K562 (cell line): ENCODE data around the gene MAST3. TPM values are rescaled to one million over a fixed set of nuclear protein-coding genes. Genes with fewer than 3 reads are reported as not detected.
A peak's percentile ranks its signal among the peaks of the same experiment; 100 is the strongest.

ENCODE experiments used
- ADNP ChIP-seq: fragments of 200-800 bp; sonication (Bioruptor generic); IDR thresholded peaks from 2 replicates; pipeline ENCODE4 v1.6.1; 2016; ENCODE audit warnings: missing genetic modification characterization, missing compliant biosample characterization
- DNMT1 ChIP-seq: fragments of 450-650 bp; IDR thresholded peaks from 2 replicates; pipeline ENCODE4 v1.6.1; 2016; ENCODE audit warnings: antibody characterized with exemption, mild to moderate bottlenecking
- ESRRB ChIP-seq: fragments of 250-450 bp; sonication (Bioruptor Pico); IDR thresholded peaks from 2 replicates; pipeline ENCODE4 v1.5.0; 2020; ENCODE audit warnings: mild to moderate bottlenecking, moderate library complexity, borderline replicate concordance
- GABPB1 ChIP-seq: sonication (generic); formaldehyde crosslinking; IDR thresholded peaks from 2 replicates; pipeline ENCODE4 v1.8.0; 2022; ENCODE audit warnings: mild to moderate bottlenecking, missing genetic modification reagents
- HES1 ChIP-seq: fragments of 450-650 bp; IDR thresholded peaks from 2 replicates; pipeline ENCODE4 v1.6.1; 2016; ENCODE audit warnings: low read depth, mild to moderate bottlenecking, moderate library complexity
- HLTF ChIP-seq: fragments of 450-650 bp; IDR thresholded peaks from 2 replicates; pipeline ENCODE4 v1.6.1; 2016
- HMG20B ChIP-seq: fragments of 250-450 bp; sonication (Bioruptor Pico); IDR thresholded peaks from 2 replicates; pipeline ENCODE4 v1.5.0; 2021; ENCODE audit warnings: mild to moderate bottlenecking
- HOXB6 ChIP-seq: fragments of 250-450 bp; sonication (Bioruptor Pico); IDR thresholded peaks from 2 replicates; pipeline ENCODE4 v1.5.1; 2022; ENCODE audit warnings: mild to moderate bottlenecking, borderline replicate concordance
- NBN ChIP-seq: fragments of 450-650 bp; IDR thresholded peaks from 2 replicates; pipeline ENCODE4 v1.6.1; 2016; ENCODE audit warnings: low read depth, mild to moderate bottlenecking
- NFE2L1 ChIP-seq: fragments of 450-650 bp; IDR thresholded peaks from 2 replicates; pipeline ENCODE4 v1.6.1; 2016; ENCODE audit warnings: missing genetic modification characterization, low read depth, mild to moderate bottlenecking, missing compliant biosample characterization, moderate library complexity, borderline replicate concordance
- NR2C1 ChIP-seq, 2 experiments: fragments of 450-650 bp; IDR thresholded peaks; 2 replicates each; pipeline ENCODE4 v1.6.1; 2017; ENCODE audit warnings: mild to moderate bottlenecking in 2 of 2, antibody characterized with exemption in 1 of 2, inconsistent platforms in 1 of 2, missing compliant biosample characterization in 1 of 2, missing genetic modification characterization in 1 of 2
- PML ChIP-seq: IDR thresholded peaks from 2 replicates; pipeline ENCODE4 v1.6.1; 2012; ENCODE audit warnings: low read length, inconsistent platforms
- SAFB ChIP-seq: fragments of 200-400 bp; formaldehyde crosslinking; IDR thresholded peaks from 2 replicates; pipeline ENCODE4 v1.6.1; 2017; ENCODE audit warnings: low read depth, low read length, borderline replicate concordance
- SMAD3 ChIP-seq: fragments of 450-650 bp; formaldehyde crosslinking; conservative IDR thresholded peaks from 2 replicates; pipeline ENCODE4 v1.4.0; 2020; ENCODE audit warnings: mild to moderate bottlenecking
- SMARCE1 ChIP-seq: fragments of 450-650 bp; IDR thresholded peaks from 2 replicates; pipeline ENCODE4 v1.7.1; 2016; ENCODE audit warnings: mild to moderate bottlenecking
- TCF3 ChIP-seq: sonication (generic); formaldehyde crosslinking; IDR thresholded peaks from 2 replicates; pipeline ENCODE4 v1.4.0; 2020; ENCODE audit warnings: mild to moderate bottlenecking, missing genetic modification reagents
- TGIF2 ChIP-seq: sonication (generic); formaldehyde crosslinking; IDR thresholded peaks from 2 replicates; pipeline ENCODE4 v1.8.1; 2022; ENCODE audit warnings: mild to moderate bottlenecking, missing genetic modification reagents, moderate library complexity
- ZBTB34 ChIP-seq: fragments of 250-450 bp; sonication (Bioruptor Pico); IDR thresholded peaks from 2 replicates; pipeline ENCODE4 v1.8.0; 2021; ENCODE audit warnings: mild to moderate bottlenecking, moderate library complexity
- ZC3H11A ChIP-seq: IDR thresholded peaks from 2 replicates; pipeline ENCODE4 v1.6.1; 2012; ENCODE audit warnings: low read depth, low read length, improper control_type of control experiment
- ZKSCAN8 ChIP-seq: fragments of 200-800 bp; sonication (Bioruptor generic); IDR thresholded peaks from 2 replicates; pipeline ENCODE4 v1.6.1; 2016; ENCODE audit warnings: missing genetic modification characterization, missing compliant biosample characterization
- ZNF217 ChIP-seq: sonication (generic); formaldehyde crosslinking; IDR thresholded peaks from 2 replicates; pipeline ENCODE4 v1.8.0; 2022; ENCODE audit warnings: mild to moderate bottlenecking, missing genetic modification reagents
- ZNF324 ChIP-seq: fragments of 250-450 bp; sonication (Bioruptor Pico); IDR thresholded peaks from 2 replicates; pipeline ENCODE4 v1.4.0; 2020; ENCODE audit warnings: mild to moderate bottlenecking
- ZNF696 ChIP-seq: fragments of 250-450 bp; sonication (Bioruptor Pico); conservative IDR thresholded peaks from 2 replicates; pipeline ENCODE4 v1.4.0; 2020; ENCODE audit warnings: mild to moderate bottlenecking, moderate library complexity
- ZSCAN29 ChIP-seq: fragments of 450-650 bp; IDR thresholded peaks from 2 replicates; pipeline ENCODE4 v1.6.1; 2017
- polyA plus RNA-seq, 8 experiments: library from polyadenylated mRNA; depleted of rRNA in 4 of 8; stranded (reverse) in 5 of 8; unstranded in 3 of 8; fragments of >200 nt; fragmentation: Nextera tagmentation in 2 of 8; fragmentation: Illumina TruSeq in 1 of 8; extraction: Ambion mirVana in 2 of 8; extraction: Trizol in 1 of 8; gene quantifications; 2 replicates each; pipeline versions ENCODE4 v1.2.1 to v1.2.3, GENCODE V29; 2011 to 2014; ENCODE audit warnings: inconsistent platforms in 1 of 8, missing spikeins in 1 of 8
- total RNA-seq, 7 experiments: library from RNA; depleted of rRNA in 6 of 7; stranded (reverse); fragments of >200 nt in 6 of 7; fragmentation: Illumina TruSeq in 2 of 7; extraction: Trizol in 2 of 7; gene quantifications; 2 replicates each; pipeline versions ENCODE4 v1.2.1 to v1.2.3, GENCODE V29; 2011 to 2021; ENCODE audit warnings: low replicate concordance in 1 of 7
- TF ChIP-seq, protein P1 (sequence below): fragments of 450-650 bp; IDR thresholded peaks from 2 replicates; pipeline ENCODE4 v1.7.0; 2016; ENCODE audit warnings: borderline replicate concordance
- TF ChIP-seq, protein P2 (sequence below): fragments of 450-650 bp; IDR thresholded peaks from 2 replicates; pipeline ENCODE4 v1.6.1; 2017; ENCODE audit warnings: mild to moderate bottlenecking, moderate library complexity

MAST3 gene
- total and polyA plus RNA-seq, 9 of the 15 experiments (the other 6 are each of a cell fraction or from before 2014, with no cell fraction given), result 0.94 to 9.9 (median 2.4) TPM

DNA sequence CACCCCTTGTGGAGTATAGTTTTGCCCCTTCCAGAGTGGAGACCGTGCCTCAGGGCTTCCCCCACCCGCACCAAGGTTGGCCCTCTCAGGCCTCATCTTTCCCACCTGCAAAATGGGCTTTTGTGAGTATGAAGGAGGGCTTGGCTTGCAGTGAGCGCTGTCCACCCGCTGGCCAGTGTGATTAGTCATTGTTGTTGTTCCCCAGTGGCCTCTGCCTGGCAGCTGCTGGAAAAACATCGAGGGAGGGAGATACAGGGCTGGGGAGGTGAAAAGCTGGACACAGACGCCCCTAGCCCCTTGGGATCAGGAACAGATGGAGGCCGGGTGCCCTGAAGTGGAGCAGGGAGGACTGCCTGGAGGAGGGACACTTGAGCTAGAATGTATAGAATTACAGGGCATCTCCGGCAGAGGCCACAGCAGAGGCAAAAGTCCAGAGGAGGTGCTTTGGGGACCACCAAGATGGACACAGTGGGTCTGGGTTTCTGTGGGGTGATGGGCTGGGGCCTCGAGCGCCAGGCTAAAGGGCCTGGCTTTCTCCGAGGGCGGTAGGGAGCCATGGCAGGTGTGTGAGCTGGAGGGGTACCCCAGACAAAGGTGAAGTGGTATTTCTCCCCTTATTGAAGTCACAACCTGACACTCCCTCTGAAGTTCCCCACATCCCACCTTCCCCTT lies 6.9 kb upstream of the MAST3 start (continued):
- TF ChIP-seq TGIF2 (CRISPR knock-in tag), result no peak
- TF ChIP-seq ADNP (tag), result peak; percentile 99
- no peak for TF ChIP-seq ESRRB (CRISPR knock-in tag)
- no peak for TF ChIP-seq PML
- no peak for TF ChIP-seq HES1
- no peak for TF ChIP-seq ZBTB34 (CRISPR knock-in tag)
- TF ChIP-seq TCF3 (CRISPR knock-in tag), result no peak
- TF ChIP-seq SAFB, result no peak
- TF ChIP-seq SMAD3 (CRISPR knock-in tag), result no peak
- no peak for TF ChIP-seq HLTF
- no peak for TF ChIP-seq HOXB6 (CRISPR knock-in tag)
- TF ChIP-seq NBN, result 0 out of 2 replicates have a peak, but pooled peaks have one; percentile 39
- TF ChIP-seq, protein P1, sequence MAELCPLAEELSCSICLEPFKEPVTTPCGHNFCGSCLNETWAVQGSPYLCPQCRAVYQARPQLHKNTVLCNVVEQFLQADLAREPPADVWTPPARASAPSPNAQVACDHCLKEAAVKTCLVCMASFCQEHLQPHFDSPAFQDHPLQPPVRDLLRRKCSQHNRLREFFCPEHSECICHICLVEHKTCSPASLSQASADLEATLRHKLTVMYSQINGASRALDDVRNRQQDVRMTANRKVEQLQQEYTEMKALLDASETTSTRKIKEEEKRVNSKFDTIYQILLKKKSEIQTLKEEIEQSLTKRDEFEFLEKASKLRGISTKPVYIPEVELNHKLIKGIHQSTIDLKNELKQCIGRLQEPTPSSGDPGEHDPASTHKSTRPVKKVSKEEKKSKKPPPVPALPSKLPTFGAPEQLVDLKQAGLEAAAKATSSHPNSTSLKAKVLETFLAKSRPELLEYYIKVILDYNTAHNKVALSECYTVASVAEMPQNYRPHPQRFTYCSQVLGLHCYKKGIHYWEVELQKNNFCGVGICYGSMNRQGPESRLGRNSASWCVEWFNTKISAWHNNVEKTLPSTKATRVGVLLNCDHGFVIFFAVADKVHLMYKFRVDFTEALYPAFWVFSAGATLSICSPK, result no peak
- TF ChIP-seq ZNF217, result no peak
- TF ChIP-seq NR2C1 (IDR thresholded peaks at IDR 0.05), result no peak
- TF ChIP-seq NR2C1 (tag; IDR thresholded peaks at IDR 0.05), result no peak
- peak; percentile 43; the same call in 1 of the 2 replicates for TF ChIP-seq SMARCE1
- TF ChIP-seq, protein P2, sequence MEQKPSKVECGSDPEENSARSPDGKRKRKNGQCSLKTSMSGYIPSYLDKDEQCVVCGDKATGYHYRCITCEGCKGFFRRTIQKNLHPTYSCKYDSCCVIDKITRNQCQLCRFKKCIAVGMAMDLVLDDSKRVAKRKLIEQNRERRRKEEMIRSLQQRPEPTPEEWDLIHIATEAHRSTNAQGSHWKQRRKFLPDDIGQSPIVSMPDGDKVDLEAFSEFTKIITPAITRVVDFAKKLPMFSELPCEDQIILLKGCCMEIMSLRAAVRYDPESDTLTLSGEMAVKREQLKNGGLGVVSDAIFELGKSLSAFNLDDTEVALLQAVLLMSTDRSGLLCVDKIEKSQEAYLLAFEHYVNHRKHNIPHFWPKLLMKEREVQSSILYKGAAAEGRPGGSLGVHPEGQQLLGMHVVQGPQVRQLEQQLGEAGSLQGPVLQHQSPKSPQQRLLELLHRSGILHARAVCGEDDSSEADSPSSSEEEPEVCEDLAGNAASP, result no peak
- TF ChIP-seq HMG20B (CRISPR knock-in tag), result no peak
- no peak; the same call in 1 of the 2 replicates for TF ChIP-seq NFE2L1 (tag)
- no peak for TF ChIP-seq GABPB1 (CRISPR knock-in tag)
- TF ChIP-seq ZNF324 (CRISPR knock-in tag), result no peak
- no peak for TF ChIP-seq ZKSCAN8 (CRISPR knock-in tag)
- no peak for TF ChIP-seq DNMT1
- no peak for TF ChIP-seq ZC3H11A
- TF ChIP-seq ZNF696, result no peak
- TF ChIP-seq ZSCAN29, result no peak
